ENCODE data around the gene RPL41. TPM values are rescaled to one million over a fixed set of nuclear protein-coding genes. Genes with fewer than 3 reads are reported as not detected.
A peak's percentile ranks its signal among the peaks of the same experiment; 100 is the strongest.

RPL41 gene
- total and polyA plus RNA-seq, 9 of the 15 experiments (the other 6 are each of a cell fraction or from before 2014, with no cell fraction given), result 3,403 to 11,276 (median 5,604) TPM

- TF ChIP-seq, protein P1, sequence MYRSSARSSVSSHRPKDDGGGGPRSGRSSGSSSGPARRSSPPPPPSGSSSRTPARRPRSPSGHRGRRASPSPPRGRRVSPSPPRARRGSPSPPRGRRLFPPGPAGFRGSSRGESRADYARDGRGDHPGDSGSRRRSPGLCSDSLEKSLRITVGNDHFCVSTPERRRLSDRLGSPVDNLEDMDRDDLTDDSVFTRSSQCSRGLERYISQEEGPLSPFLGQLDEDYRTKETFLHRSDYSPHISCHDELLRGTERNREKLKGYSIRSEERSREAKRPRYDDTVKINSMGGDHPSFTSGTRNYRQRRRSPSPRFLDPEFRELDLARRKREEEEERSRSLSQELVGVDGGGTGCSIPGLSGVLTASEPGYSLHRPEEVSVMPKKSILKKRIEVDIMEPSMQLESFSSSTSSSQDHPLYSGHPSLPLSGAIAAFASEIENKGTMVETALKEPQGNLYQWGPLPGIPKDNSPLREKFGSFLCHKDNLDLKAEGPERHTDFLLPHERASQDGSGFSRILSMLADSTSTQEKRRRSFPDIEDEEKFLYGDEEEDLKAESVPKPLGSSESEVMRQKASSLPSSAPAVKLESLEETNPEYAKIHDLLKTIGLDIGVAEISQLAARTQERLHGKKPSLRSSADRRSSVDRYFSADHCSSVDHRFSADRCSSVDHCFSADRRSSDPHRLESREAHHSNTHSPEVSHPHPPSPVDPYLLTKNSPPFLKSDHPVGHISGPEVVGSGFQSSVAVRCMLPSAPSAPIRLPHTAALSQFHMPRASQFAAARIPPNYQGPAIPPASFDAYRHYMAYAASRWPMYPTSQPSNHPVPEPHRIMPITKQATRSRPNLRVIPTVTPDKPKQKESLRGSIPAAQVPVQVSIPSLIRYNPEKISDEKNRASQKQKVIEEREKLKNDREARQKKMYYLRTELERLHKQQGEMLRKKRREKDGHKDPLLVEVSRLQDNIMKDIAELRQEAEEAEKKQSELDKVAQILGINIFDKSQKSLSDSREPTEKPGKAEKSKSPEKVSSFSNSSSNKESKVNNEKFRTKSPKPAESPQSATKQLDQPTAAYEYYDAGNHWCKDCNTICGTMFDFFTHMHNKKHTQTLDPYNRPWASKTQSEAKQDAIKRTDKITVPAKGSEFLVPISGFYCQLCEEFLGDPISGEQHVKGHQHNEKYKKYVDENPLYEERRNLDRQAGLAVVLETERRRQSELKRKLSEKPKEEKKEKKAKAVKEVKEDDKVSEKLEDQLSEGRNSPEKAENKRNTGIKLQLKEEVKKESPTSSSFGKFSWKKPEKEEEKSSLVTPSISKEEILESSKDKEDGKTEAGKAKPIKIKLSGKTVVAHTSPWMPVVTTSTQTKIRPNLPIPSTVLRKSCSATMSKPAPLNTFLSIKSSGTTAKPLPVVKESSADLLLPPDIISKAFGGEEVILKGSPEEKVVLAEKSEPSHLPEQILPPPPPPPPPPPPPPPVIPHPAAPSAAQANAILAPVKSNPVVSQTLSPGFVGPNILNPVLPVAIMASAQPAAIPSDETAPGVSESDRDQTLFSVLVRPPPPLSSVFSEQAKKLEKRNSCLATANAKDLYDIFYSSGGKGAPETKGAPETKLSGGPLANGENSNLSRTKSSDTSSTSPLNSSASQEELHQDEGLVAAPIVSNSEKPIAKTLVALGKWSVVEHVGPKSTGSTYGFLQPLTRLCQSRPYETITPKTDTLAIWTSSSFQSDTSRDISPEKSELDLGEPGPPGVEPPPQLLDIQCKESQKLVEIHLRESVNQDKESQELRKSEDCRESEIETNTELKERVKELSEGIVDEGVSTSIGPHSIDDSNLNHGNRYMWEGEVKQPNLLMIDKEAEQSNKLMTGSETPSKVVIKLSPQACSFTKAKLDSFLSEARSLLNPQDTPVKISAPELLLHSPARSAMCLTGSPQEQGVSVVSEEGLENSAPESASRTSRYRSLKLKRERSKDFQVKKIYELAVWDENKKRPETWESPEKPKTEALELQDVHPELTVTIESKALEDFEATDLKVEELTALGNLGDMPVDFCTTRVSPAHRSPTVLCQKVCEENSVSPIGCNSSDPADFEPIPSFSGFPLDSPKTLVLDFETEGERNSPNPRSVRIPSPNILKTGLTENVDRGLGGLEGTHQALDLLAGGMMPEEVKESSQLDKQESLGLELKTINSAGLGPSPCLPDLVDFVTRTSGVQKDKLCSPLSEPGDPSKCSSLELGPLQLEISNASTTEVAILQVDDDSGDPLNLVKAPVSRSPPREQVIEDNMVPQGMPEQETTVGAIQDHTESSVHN (IDR thresholded peaks at IDR 0.05; ENCODE audit: borderline replicate concordance in 1 of 2, low read depth in 1 of 2), result no peak; a peak in 1 of 4 replicates
- TF ChIP-seq PURB (CRISPR knock-in tag; IDR thresholded peaks at IDR 0.05; ENCODE audit: low read depth) (no peak), RNF219 (CRISPR knock-in tag; IDR thresholded peaks at IDR 0.05) (no peak), MBD2 (IDR thresholded peaks at IDR 0.05; ENCODE audit: borderline replicate concordance, low read depth) (peak; percentile 65; the same call in 1 of the 2 replicates), TRIM28 (IDR thresholded peaks at IDR 0.05) (no peak), SLC30A9 (CRISPR knock-in tag; IDR thresholded peaks at IDR 0.05) (no peak), ARHGAP35 (IDR thresholded peaks at IDR 0.05; ENCODE audit: partially characterized antibody) (no peak)
- TF ChIP-seq, protein P2, sequence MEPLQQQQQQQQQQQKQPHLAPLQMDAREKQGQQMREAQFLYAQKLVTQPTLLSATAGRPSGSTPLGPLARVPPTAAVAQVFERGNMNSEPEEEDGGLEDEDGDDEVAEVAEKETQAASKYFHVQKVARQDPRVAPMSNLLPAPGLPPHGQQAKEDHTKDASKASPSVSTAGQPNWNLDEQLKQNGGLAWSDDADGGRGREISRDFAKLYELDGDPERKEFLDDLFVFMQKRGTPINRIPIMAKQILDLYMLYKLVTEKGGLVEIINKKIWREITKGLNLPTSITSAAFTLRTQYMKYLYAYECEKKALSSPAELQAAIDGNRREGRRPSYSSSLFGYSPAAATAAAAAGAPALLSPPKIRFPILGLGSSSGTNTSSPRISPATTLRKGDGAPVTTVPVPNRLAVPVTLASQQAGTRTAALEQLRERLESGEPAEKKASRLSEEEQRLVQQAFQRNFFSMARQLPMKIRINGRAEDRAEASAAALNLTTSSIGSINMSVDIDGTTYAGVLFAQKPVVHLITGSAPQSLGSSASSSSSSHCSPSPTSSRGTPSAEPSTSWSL (CRISPR knock-in tag; IDR thresholded peaks at IDR 0.05; ENCODE audit: borderline replicate concordance), result no peak
- TF ChIP-seq, protein P3, sequence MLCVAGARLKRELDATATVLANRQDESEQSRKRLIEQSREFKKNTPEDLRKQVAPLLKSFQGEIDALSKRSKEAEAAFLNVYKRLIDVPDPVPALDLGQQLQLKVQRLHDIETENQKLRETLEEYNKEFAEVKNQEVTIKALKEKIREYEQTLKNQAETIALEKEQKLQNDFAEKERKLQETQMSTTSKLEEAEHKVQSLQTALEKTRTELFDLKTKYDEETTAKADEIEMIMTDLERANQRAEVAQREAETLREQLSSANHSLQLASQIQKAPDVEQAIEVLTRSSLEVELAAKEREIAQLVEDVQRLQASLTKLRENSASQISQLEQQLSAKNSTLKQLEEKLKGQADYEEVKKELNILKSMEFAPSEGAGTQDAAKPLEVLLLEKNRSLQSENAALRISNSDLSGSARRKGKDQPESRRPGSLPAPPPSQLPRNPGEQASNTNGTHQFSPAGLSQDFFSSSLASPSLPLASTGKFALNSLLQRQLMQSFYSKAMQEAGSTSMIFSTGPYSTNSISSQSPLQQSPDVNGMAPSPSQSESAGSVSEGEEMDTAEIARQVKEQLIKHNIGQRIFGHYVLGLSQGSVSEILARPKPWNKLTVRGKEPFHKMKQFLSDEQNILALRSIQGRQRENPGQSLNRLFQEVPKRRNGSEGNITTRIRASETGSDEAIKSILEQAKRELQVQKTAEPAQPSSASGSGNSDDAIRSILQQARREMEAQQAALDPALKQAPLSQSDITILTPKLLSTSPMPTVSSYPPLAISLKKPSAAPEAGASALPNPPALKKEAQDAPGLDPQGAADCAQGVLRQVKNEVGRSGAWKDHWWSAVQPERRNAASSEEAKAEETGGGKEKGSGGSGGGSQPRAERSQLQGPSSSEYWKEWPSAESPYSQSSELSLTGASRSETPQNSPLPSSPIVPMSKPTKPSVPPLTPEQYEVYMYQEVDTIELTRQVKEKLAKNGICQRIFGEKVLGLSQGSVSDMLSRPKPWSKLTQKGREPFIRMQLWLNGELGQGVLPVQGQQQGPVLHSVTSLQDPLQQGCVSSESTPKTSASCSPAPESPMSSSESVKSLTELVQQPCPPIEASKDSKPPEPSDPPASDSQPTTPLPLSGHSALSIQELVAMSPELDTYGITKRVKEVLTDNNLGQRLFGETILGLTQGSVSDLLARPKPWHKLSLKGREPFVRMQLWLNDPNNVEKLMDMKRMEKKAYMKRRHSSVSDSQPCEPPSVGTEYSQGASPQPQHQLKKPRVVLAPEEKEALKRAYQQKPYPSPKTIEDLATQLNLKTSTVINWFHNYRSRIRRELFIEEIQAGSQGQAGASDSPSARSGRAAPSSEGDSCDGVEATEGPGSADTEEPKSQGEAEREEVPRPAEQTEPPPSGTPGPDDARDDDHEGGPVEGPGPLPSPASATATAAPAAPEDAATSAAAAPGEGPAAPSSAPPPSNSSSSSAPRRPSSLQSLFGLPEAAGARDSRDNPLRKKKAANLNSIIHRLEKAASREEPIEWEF (CRISPR knock-in tag; IDR thresholded peaks at IDR 0.05), result no peak
Observed at GRCh38 chr12:56127888-56128669, 11.6 kb downstream of the RPL41 start, which contains the start of gene ESYT1 (continued).

Data from K562 (cell line).